Omental fat pad (tissue), 4 donors: ENCODE data around the gene MYCBPAP. TPM values are rescaled to one million over a fixed set of nuclear protein-coding genes. Genes with fewer than 3 reads are reported as not detected.

Experiments used
- ATAC-seq: fragments of 150-250 bp; one replicate; pipeline ENCODE4 v1.9.1; 2016; ENCODE audit warnings: mild to moderate bottlenecking, moderate library complexity; ENCODE audit not compliant: low FRiP score
- DNase-seq: peaks from one replicate; pipeline ENCODE4 v3.0.0-alpha.2; 2019; ENCODE audit warnings: low spot score
- total RNA-seq, 4 donors: library from RNA; depleted of rRNA; stranded (reverse); fragments of >200 nt; gene quantifications; one replicate each; pipeline ENCODE4 v1.1.0, GENCODE V29; 2016
- TF ChIP-seq, protein P1 (sequence below), 3 donors: fragments of 450-650 bp; IDR thresholded peaks; one replicate each; pipeline ENCODE4 v1.5.1; 2016 to 2017; ENCODE audit warnings: antibody characterized with exemption in 3 of 3, mild to moderate bottlenecking in 3 of 3, moderate library complexity in 2 of 3

The MYCBPAP gene
- total RNA-seq, 4 donors from 2014 or later = 0.36 to 1.9 (median 1.0) TPM; not detected in 1

DNA sequence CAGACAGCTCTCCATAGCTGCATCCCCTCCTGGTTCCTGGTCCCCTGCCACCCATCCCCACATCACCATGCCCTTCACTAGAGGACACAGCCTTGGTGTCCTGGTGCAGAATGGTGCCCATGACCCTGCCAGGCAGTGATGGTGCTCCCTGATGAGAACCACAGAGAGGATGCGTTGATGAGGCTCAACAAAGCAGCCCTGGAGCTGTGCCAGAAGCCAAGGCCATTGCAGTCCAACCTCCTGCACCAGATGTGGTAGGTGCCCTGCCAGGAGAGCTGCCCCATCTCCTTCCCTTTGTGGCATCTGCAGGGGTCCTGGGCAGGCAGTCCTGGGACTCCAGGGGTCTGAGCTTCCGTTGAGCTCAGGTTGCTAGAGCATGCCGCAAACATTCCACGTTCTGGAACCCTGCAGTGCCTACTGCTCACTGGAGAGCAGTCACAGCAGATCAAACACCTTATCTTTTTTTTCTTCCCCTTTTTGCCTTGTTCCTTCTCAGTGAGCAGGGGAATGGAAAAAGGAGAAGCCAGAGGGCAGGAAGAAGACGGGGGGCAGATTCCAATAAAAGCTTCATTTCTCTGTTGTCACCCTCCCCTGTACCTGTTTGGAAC, 19.0 kb downstream of the MYCBPAP start:
- no peak for DNase-seq
- TF ChIP-seq, protein P1, sequence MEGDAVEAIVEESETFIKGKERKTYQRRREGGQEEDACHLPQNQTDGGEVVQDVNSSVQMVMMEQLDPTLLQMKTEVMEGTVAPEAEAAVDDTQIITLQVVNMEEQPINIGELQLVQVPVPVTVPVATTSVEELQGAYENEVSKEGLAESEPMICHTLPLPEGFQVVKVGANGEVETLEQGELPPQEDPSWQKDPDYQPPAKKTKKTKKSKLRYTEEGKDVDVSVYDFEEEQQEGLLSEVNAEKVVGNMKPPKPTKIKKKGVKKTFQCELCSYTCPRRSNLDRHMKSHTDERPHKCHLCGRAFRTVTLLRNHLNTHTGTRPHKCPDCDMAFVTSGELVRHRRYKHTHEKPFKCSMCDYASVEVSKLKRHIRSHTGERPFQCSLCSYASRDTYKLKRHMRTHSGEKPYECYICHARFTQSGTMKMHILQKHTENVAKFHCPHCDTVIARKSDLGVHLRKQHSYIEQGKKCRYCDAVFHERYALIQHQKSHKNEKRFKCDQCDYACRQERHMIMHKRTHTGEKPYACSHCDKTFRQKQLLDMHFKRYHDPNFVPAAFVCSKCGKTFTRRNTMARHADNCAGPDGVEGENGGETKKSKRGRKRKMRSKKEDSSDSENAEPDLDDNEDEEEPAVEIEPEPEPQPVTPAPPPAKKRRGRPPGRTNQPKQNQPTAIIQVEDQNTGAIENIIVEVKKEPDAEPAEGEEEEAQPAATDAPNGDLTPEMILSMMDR (IDR thresholded peaks at IDR 0.05) = no peak
- no peak for ATAC-seq

DNA sequence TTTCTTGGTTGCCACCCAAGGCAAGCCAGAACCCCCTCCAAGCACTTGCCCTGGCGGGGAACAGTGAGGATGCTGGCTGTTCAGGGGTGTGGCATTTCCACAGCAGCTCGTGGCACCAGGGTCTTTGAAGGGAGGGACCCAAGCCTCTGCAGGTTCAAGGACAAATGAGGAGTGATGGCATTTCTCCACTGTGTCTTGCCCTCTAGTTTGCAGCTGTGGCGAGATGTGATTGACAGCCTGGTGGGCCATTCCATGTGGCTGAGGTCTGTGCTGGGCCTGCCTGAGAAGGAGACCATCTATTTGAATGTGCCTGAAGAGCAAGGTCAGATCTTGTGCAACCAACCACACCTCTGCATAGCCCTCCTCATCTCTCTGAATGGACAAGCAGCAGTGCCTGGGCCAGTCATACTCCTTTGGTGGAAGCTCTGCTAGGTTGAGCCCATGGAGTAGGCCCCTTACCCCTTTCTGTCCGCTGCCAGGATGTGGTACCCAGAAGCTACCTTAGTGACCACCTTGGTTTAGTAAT, 19.8 kb downstream of the MYCBPAP start:
- DNase-seq (no peak), ATAC-seq (no peak)
- TF ChIP-seq, protein P1 (IDR thresholded peaks at IDR 0.05) = no peak

DNA sequence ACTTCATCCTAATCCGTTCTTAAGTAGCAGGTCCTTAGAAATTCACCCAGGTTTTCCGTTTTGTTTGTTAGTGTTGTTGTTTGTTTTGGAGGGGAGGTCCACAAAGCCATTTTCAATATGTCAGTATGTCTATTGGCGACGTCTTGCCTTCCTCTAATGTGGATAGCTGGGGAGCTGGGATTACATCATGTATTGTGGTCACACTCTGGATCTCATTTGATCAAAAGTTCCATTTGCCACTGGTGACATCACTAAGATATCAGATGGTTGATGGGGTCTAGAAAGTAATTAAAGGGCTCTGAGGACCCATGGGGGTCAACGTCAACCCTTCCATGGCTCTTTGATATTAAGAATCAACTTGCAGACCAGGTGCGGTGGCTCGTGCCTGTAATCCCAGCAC, 21.6 kb downstream of the MYCBPAP start:
- no peak for ATAC-seq
- TF ChIP-seq, protein P1 (IDR thresholded peaks at IDR 0.05) = no peak
- no peak for DNase-seq

DNA sequence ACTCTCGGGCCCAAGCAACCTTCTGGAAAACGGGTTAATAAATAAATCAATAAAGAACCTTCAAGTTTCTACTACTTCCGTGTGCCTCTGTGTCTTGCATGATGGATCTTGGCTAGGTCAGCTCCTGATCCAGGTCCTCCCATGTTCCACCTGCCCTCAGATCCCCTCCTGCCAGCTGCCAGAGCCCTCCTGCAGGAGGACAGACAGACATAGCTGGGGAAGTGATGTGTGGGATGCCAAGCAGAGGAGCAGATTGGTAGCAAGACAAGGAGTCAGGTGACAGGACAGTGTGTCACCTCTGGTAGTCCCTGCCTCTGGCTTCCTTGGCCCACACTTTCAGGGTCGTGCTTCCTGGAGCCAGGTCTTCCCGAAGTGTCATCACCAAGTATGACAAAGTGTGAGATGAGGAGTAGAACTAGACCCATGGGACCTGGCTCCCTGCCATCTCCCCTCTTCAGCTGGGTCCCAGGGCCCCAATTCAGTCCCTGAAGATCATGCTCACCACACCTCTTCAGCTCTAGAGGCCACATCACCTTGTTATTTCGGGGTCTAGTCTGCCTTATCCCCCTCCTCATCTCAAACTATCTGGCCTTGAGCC, 23.3 kb downstream of the MYCBPAP start:
- DNase-seq = no peak
- TF ChIP-seq, protein P1 (IDR thresholded peaks at IDR 0.05) = no peak
- no peak for ATAC-seq

DNA sequence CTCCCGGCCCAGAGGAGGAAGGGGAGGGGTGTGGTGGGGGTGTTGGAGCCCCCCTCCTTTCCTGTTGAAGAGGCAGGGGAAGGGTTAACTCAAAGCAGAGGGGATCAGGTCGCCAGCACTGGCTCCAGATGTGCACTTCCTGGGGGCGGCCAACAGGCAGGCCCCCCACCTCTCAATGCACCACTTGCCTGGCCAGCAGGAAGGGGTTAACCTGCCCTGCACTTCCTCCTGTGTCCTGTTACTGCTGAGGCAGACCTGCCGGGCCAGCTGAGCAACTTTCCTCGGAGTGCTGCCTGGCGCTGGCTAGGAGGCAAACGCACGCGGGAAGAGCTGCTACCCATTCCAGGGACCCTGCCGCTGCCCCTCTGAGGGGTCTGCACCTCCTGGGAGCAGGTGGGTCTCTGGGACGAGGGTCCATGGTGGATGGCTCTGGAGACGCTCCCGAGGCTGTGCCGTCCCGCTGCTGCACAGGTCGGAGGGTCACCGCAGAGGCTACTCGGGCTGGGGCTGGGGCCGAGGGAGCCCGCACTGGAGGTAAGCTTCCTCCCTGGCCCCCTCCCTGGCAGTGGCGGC, 24.3 kb downstream of the MYCBPAP start, which contains the start of gene EPN3:
Gene EPN3, plus strand, starts transcription at position 284 of the 573 bp plus-strand sequence. CDS start 3,822 bp downstream, outside the sequence.
- ATAC-seq (no peak), DNase-seq (no peak)
- TF ChIP-seq, protein P1 (IDR thresholded peaks at IDR 0.05) = no peak

DNA sequence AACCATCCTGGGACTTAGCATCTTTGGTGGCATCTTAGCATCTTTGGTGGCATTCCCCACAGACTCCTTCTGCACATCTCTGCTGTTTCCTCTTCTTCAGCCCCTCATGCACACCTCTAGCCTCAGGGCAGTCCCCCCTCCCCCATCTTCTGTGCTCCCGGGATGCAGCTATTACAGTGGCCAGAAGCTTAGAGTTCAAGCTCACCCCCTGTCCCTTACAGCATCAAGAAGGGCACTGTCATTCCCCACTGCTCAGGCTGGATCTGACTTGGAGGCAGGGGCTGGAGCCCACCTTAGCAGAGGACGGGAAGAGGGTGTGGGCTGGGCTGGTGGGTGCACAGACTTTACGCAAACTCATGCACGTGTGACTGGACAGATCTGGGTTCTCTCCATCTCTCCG, 24.9 kb downstream of the MYCBPAP start:
- no peak for ATAC-seq

More for the DNA sequence above, 24.9 kb downstream of the MYCBPAP start:
- TF ChIP-seq, protein P1 (IDR thresholded peaks at IDR 0.05) = no peak
- no peak for DNase-seq
